GM12891 (cell line): ENCODE measurements around the gene ALK.

Experiments used
- PAX5 ChIP-seq: IDR thresholded peaks from 2 replicates; pipeline ENCODE4 v1.6.1; 2011; ENCODE audit warnings: low read length, moderate library complexity, mild to moderate bottlenecking; ENCODE audit not compliant: insufficient read depth, severe bottlenecking
- POLR2A ChIP-seq: IDR thresholded peaks from 2 replicates; pipeline ENCODE4 v1.6.1; 2011; ENCODE audit warnings: low read depth, low read length, control low read depth
- POLR2AphosphoS5 ChIP-seq: IDR thresholded peaks from 2 replicates; pipeline ENCODE4 v1.6.1; 2011; ENCODE audit warnings: low read depth, low read length, control low read depth
- POU2F2 ChIP-seq: IDR thresholded peaks from 2 replicates; pipeline ENCODE4 v1.6.1; 2011; ENCODE audit warnings: low read depth, mild to moderate bottlenecking, control low read depth, low read length, moderate library complexity
- SPI1 ChIP-seq: IDR thresholded peaks from 2 replicates; pipeline ENCODE4 v1.6.1; 2011; ENCODE audit warnings: low read depth, low read length, control low read depth
- TAF1 ChIP-seq: IDR thresholded peaks from 2 replicates; pipeline ENCODE4 v1.6.1; 2011; ENCODE audit warnings: low read depth, low read length, control low read depth

- no peak for TF ChIP-seq POLR2A
- no peak for TF ChIP-seq TAF1
- TF ChIP-seq POLR2AphosphoS5 = no peak
- TF ChIP-seq PAX5 = no peak
- TF ChIP-seq SPI1 = no peak
- no peak for TF ChIP-seq POU2F2
These were observed 144.2 kb downstream of the ALK start for GRCh38 chr2:29777161-29777560.
